Stimulated activated CD8-positive, alpha-beta memory T cell treated with anti-CD3 and anti-CD28 coated beads, Interleukin-7, amount 100 ng/mL, for 4 hours (primary cell): ENCODE measurements around the gene LTA.

Experiments used
- DNase-seq, 2 donors: peaks; one replicate each; pipeline ENCODE4 v3.0.0-alpha.2; 2020; ENCODE audit warnings: low read depth in 2 of 2

LTA gene

DNA sequence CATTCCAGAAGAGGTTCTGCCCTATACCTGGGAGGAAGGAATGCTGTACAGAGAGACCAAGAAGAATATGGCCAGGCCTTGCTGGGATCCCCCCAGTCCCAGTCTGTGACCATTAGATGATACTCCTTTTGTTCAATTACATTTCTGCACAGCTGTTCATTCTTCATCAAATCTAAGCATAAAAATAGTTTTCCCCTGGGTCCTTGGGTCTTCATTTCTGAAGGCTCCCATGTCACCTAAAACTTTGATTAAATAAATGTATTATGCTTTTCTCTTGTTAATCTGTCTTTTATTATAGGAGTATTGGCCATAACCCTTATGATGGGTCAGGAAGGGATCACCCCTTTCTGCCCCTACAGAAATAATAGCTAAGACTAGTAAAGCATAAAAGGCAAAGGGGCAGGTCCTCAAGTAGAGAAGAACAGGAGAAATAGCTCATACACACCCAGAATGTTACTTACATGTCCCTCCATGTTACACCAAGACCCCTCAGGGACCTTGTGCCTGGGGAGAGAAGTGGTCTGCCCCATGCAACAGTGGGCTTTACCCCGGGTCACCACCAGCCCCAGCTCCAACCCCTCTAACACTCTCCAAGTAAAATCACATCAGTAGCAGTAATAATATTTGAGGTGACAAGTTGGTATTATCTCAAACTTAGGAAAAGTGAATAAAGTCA lies 2.1 kb upstream of the LTA start:
- no peak for DNase-seq

DNA sequence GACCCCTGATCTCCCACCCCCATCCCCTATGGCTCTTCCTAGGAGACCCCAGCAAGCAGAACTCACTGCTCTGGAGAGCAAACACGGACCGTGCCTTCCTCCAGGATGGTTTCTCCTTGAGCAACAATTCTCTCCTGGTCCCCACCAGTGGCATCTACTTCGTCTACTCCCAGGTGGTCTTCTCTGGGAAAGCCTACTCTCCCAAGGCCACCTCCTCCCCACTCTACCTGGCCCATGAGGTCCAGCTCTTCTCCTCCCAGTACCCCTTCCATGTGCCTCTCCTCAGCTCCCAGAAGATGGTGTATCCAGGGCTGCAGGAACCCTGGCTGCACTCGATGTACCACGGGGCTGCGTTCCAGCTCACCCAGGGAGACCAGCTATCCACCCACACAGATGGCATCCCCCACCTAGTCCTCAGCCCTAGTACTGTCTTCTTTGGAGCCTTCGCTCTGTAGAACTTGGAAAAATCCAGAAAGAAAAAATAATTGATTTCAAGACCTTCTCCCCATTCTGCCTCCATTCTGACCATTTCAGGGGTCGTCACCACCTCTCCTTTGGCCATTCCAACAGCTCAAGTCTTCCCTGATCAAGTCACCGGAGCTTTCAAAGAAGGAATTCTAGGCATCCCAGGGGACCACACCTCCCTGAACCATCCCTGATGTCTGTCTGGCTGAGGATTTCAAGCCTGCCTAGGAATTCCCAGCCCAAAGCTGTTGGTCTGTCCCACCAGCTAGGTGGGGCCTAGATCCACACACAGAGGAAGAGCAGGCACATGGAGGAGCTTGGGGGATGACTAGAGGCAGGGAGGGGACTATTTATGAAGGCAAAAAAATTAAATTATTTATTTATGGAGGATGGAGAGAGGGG lies 1.4 kb downstream of the LTA start:
- no peak for DNase-seq

DNA sequence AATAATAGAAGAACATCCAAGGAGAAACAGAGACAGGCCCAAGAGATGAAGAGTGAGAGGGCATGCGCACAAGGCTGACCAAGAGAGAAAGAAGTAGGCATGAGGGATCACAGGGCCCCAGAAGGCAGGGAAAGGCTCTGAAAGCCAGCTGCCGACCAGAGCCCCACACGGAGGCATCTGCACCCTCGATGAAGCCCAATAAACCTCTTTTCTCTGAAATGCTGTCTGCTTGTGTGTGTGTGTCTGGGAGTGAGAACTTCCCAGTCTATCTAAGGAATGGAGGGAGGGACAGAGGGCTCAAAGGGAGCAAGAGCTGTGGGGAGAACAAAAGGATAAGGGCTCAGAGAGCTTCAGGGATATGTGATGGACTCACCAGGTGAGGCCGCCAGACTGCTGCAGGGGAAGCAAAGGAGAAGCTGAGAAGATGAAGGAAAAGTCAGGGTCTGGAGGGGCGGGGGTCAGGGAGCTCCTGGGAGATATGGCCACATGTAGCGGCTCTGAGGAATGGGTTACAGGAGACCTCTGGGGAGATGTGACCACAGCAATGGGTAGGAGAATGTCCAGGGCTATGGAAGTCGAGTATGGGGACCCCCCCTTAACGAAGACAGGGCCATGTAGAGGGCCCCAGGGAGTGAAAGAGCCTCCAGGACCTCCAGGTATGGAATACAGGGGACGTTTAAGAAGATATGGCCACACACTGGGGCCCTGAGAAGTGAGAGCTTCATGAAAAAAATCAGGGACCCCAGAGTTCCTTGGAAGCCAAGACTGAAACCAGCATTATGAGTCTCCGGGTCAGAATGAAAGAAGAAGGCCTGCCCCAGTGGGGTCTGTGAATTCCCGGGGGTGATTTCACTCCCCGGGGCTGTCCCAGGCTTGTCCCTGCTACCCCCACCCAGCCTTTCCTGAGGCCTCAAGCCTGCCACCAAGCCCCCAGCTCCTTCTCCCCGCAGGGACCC lies 2.3 kb downstream of the LTA start:
- no peak for DNase-seq

DNA sequence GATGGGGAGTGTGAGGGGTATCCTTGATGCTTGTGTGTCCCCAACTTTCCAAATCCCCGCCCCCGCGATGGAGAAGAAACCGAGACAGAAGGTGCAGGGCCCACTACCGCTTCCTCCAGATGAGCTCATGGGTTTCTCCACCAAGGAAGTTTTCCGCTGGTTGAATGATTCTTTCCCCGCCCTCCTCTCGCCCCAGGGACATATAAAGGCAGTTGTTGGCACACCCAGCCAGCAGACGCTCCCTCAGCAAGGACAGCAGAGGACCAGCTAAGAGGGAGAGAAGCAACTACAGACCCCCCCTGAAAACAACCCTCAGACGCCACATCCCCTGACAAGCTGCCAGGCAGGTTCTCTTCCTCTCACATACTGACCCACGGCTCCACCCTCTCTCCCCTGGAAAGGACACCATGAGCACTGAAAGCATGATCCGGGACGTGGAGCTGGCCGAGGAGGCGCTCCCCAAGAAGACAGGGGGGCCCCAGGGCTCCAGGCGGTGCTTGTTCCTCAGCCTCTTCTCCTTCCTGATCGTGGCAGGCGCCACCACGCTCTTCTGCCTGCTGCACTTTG lies 3.3 kb downstream of the LTA start, which contains the start of gene TNF:
TNF (plus strand) TSS at position 231 of the 567 bp plus-strand sequence; CDS start at position 408, 177 bp downstream.
- DNase-seq, result peak; percentile 70 to 82

DNA sequence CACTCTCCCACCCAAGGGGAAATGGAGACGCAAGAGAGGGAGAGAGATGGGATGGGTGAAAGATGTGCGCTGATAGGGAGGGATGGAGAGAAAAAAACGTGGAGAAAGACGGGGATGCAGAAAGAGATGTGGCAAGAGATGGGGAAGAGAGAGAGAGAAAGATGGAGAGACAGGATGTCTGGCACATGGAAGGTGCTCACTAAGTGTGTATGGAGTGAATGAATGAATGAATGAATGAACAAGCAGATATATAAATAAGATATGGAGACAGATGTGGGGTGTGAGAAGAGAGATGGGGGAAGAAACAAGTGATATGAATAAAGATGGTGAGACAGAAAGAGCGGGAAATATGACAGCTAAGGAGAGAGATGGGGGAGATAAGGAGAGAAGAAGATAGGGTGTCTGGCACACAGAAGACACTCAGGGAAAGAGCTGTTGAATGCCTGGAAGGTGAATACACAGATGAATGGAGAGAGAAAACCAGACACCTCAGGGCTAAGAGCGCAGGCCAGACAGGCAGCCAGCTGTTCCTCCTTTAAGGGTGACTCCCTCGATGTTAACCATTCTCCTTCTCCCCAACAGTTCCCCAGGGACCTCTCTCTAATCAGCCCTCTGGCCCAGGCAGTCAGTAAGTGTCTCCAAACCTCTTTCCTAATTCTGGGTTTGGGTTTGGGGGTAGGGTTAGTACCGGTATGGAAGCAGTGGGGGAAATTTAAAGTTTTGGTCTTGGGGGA lies 4.0 kb downstream of the LTA start:
- no peak for DNase-seq

DNA sequence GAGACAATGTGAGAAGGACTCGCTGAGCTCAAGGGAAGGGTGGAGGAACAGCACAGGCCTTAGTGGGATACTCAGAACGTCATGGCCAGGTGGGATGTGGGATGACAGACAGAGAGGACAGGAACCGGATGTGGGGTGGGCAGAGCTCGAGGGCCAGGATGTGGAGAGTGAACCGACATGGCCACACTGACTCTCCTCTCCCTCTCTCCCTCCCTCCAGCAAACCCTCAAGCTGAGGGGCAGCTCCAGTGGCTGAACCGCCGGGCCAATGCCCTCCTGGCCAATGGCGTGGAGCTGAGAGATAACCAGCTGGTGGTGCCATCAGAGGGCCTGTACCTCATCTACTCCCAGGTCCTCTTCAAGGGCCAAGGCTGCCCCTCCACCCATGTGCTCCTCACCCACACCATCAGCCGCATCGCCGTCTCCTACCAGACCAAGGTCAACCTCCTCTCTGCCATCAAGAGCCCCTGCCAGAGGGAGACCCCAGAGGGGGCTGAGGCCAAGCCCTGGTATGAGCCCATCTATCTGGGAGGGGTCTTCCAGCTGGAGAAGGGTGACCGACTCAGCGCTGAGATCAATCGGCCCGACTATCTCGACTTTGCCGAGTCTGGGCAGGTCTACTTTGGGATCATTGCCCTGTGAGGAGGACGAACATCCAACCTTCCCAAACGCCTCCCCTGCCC lies 4.9 kb downstream of the LTA start:
- DNase-seq, result no peak

DNA sequence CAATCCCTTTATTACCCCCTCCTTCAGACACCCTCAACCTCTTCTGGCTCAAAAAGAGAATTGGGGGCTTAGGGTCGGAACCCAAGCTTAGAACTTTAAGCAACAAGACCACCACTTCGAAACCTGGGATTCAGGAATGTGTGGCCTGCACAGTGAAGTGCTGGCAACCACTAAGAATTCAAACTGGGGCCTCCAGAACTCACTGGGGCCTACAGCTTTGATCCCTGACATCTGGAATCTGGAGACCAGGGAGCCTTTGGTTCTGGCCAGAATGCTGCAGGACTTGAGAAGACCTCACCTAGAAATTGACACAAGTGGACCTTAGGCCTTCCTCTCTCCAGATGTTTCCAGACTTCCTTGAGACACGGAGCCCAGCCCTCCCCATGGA lies 5.5 kb downstream of the LTA start:
- no peak for DNase-seq

DNA sequence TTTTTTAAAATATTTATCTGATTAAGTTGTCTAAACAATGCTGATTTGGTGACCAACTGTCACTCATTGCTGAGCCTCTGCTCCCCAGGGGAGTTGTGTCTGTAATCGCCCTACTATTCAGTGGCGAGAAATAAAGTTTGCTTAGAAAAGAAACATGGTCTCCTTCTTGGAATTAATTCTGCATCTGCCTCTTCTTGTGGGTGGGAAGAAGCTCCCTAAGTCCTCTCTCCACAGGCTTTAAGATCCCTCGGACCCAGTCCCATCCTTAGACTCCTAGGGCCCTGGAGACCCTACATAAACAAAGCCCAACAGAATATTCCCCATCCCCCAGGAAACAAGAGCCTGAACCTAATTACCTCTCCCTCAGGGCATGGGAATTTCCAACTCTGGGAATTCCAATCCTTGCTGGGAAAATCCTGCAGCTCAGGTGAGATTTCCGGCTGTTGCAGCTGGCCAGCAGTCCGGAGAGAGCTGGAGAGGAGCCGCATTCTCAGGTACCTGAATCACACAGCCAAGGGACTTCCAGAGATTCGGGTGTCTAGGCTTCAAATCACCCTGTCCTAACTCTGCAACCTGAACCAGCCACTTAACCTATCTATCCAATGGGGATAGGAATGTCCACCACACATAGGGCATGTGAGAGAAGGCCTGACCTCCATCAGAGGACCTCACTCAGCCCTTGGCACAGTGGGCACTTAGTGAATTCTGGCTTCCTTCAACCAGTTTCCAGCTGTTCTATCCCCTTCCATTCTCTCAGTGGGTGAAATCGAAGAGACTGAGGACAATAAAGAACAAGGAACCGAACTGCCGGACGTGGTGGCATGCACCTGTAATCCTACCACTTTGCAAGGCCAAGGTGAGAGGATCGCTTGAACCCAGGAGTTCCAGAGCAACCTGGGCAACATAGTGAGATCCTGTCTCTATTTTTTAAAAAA lies 6.4 kb downstream of the LTA start:
- DNase-seq, result no peak

DNA sequence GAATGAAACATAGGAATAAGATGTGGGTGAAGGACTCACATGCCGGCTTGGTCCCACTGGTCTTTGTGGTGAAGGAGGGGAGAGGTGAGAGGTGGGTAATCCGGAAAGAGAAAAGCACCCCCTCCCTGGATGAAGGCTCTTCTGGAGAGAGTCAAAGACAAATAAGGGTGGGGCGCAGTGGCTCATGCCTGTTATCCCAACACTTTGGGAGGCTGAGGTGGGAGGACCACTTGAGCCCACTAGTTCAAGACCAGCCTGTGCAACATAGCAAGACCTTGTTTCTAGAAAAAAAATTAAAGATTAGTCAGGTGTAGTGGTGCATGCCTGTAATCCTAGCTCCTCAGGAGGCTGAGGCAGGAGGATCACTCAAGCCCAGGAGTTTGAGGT lies 7.0 kb downstream of the LTA start:
- no peak for DNase-seq

DNA sequence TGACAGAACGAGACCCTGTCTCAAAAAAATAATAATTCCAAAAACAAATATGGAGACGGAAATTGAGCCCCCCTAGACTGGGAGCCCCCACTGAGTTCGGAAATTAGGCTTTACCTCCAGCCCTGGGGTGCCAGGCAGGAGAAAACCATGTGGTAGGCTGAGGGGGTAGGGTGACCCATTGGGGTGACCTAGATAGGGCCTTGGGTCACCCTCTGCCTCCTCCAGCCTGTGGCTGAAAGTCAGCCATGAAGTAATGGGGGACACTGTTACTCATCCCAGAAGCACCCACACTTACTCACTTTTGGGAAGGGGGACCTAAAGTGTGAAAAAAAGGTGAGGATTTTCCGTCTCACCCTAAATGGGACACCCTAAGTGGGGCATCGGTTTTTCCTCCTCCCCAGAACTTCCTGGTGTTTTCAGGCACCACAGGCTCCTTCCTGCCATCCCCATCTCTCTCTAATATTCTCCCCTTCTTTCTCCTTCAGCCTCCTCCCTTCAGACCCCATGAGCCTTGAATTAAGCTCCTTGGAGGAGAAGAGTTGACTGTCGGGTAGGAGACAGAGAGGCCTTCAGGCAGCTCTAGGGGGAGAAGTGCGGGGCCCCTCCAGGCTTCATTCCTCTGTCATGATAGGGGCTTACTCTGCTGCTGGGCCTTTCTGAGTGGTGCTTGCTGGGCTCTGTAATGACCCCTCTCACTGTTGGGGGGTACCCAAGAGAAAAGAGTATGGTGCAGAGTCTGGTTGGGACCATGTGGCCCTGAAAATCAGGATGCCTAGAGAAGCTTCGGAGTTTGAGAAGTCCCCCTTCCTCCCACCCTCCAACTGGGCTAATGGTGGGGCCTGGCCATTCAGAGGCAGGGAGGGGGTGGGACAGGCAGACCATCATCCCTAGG lies 7.7 kb downstream of the LTA start:
- DNase-seq, result no peak

DNA sequence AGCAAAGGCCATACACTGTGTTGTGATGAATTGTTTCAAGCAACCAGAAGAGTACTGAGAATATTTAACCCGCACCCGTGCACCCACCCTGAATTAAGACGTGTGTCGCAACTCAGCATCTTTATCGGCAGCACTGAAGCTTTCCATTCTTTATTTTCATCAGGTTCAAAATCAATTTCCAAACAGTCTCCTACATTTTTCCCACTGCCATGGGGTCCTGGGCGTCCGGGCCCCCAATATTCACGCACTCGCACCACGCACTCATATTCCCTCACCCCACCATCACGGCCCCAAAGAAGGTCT lies 8.3 kb downstream of the LTA start:
- no peak for DNase-seq

DNA sequence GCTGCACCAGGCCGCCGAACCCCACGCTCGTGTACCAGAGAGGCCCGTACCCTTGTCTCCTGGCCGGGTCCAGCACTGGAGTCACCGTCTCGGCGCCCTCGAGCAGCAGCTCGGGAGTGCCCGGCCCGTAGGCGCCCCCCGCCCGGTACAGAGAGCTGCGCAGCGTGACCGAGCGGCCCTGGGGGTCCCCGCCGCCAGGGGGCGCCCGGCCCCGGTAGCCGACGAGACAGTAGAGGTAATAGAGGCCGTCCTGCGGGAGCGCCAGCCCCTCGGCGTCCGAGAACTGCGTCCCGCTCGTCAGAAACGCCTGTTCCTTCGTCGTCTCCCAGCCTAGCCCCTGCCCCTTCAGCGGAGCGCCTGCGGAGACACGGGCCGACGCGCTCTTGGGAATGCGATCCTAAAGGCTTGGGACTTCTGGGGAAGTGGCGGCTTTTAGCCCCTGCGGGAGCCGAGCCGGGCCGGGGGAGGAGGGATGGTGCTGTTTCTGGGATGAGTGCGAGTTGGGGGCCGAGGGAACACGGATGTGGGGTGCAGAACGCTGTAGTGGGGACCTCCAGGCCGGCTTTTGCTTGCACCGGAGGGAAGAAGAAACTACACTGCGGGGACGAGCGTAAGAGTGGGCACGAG lies 8.8 kb downstream of the LTA start:
- peak; percentile 71 to 84 for DNase-seq

DNA sequence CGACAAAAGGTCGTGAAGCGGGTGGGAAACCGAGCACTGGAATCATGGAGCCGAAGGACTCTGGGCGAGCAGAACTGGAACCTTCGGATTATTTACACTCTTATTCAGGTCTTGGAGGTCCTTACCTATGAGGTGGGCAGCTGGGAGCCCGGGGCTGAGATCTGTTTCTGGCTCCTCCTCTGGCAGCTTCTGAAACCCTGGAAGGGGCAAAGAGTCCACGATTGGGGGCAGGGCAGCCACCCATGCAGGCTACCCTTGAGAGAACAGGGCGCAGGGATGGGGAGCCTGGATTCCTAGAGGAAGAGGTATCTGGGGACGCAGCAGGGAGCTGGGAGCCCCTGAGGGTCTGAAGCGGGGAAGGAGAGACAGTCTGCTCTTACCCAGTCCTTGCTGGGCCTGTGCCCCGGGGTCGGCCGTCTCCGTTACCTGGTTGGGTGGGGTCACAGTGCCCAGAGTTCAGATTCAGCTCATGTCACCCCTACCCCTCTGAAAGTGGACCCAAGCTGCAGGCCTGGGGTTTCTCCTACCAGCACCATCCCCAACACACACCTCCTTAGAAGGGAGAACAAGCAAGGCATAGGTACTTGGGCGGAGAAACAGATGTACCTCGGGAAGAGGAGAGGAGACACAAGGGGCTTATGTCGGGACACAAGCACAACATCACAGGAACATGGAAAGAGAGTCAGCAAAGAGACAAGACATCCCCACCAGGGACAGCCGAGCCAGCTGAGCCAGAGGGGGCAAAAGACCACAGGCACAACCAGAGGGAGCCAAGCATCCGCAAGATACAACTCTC lies 9.5 kb downstream of the LTA start:
- no peak for DNase-seq

DNA sequence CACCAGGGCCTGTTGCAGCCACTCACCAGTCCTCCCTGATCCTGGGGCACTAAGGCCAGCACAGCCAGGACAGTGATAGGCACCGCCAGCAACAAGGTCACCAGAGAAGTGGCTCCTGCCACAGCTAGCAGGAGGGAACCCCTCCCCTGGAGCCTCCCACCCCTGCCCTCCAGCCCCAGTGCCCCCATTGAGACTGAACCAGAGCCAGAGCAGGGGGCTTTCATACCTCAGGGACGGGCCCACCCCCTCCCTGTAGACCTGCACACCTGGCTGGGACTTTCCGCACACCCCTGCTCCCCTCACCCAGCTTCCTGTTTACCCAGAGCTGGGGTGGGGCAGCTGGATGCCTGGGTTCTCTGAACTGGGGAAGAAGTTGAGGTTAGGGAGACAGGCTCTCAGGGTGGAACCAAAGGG lies 10.1 kb downstream of the LTA start, which contains the start of gene LTB:
LTB (minus strand) TSS at position 195 of the 414 bp plus-strand sequence; CDS start at position 188, 7 bp downstream.
- peak in 1 of 2 donors; percentile 68 for DNase-seq

DNA sequence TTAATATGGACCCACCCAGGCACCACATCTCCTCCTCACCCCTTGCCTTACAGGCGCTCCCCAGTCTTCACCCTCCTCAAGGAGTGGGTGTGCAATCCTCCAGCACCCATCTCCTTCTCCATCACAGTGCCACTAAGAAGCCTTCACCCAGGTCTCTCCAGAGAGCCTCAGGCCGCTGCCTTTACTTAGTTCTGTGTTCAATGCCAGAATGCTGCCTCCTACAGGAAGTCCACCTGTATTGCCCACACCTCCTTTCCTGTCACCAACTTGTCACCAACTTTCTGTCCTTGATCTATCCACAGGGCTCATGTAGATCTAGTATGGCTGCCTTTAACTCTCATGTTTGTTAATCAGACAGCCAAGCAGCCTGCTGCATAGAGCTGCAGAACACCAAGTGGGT lies 13.4 kb downstream of the LTA start:
- DNase-seq, result no peak

DNA sequence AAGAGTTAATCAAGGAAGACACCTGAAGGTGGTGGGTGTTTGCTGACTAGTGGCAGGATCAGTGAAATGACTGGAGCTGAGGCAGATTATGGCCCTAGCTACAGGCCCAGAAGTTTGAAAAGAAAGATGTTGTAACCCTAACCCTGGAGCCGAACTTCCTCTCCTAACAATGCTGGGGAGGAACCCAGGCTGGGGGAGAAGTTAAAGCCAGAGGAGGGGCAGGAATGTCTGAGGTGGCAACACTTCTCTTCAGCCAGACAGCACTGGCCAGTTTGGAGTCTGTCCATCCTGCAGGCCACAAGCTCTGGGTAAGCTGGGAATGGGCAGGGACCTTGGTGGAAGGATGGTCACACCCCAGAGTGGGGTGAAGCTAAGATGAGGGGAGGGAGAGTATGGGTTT lies 13.9 kb downstream of the LTA start, which contains the start of gene LST1:
LST1 (plus strand) TSS at position 270 of the 400 bp plus-strand sequence. CDS start 1,023 bp downstream, outside the sequence.
- DNase-seq, result no peak
